HCT116 (cell line): Measurements from ENCODE around the gene RPTOR. TPM values are rescaled to one million over a fixed set of nuclear protein-coding genes. Genes with fewer than 3 reads are reported as not detected.

Experiments
- ATAC-seq: fragments of 200-7000 bp; cut with Tn5 transposase; 2 replicates; pipeline ENCODE4 v1.9.1; 2020; ENCODE audit warnings: mild to moderate bottlenecking, moderate library complexity
- BruUV-seq: library from RNA; stranded (reverse); fragments of 400-500 nt; replicated peaks from 2 replicates; lab custom pipeline; 2021; lab: Mats Ljungman, UMichigan
- CTCF ChIA-PET: fragments of 300-600 bp; sonication (Branson Sonifier 250); formaldehyde crosslinking; loops from one replicate; lab custom pipeline; 2021; ENCODE audit warnings: antibody characterized with exemption; lab: Charles Lee
- POLR2A ChIA-PET: fragments of 300-600, 350-600 bp; sonication (Branson Sonifier 250); formaldehyde crosslinking; loops from one replicate; lab custom pipeline; 2021; ENCODE audit warnings: antibody characterized with exemption; lab: Charles Lee
- RAD21 ChIA-PET, 2 experiments: fragments of 300-600 bp; sonication (Branson Sonifier 250); formaldehyde crosslinking; loops; one replicate each; lab custom pipeline; 2023; ENCODE audit warnings: low total read pairs in 2 of 2; ENCODE audit not compliant: uncharacterized antibody in 2 of 2, unreplicated experiment in 2 of 2, low non-redundant PET in 1 of 2; lab: Charles Lee
- DNase-seq: peaks from one replicate; pipeline ENCODE4 v3.0.0-alpha.2; 2010; ENCODE audit warnings: low read depth, low spot score
- H2AFZ ChIP-seq: fragments of 200-600 bp; shearing (Covaris generic), sonication (generic); 2 replicates; pipeline ENCODE4 v1.6.1; 2017; ENCODE audit warnings: low read depth, mixed run types, mixed read lengths, antibody characterized with exemption, low read length; ENCODE audit not compliant: poor library complexity, severe bottlenecking
- H3K27ac ChIP-seq: 2 replicates; pipeline ENCODE4 v1.5.1; 2012; ENCODE audit warnings: low read depth, low read length
- H3K27me3 ChIP-seq: fragments of 200-600 bp; sonication (generic); 2 replicates; pipeline ENCODE4 v1.6.1; 2016; ENCODE audit warnings: mixed run types, low read length, mixed read lengths; ENCODE audit not compliant: insufficient read depth
- H3K36me3 ChIP-seq, 2 experiments: fragments of 200-500 bp in 1 of 2; fragments of 200-600 bp in 1 of 2; sonication (Bioruptor generic) in 1 of 2; sonication (generic) in 1 of 2; 2 replicates each; pipeline versions ENCODE4 v1.5.1 to v1.6.1; 2014 to 2016; ENCODE audit warnings: low read length in 2 of 2, inconsistent platforms in 1 of 2, mixed read lengths in 1 of 2, mixed run types in 1 of 2; ENCODE audit not compliant: insufficient read depth in 2 of 2, control insufficient read depth in 1 of 2
- H3K4me1 ChIP-seq, 2 experiments: fragments of 200-600 bp in 1 of 2; sonication (generic) in 1 of 2; 2 replicates each; pipeline versions ENCODE4 v1.5.1 to v1.6.1; 2012 to 2017; ENCODE audit warnings: low read length in 2 of 2, inconsistent platforms in 1 of 2, mild to moderate bottlenecking in 1 of 2, mixed read lengths in 1 of 2, mixed run types in 1 of 2, moderate library complexity in 1 of 2; ENCODE audit not compliant: insufficient read depth in 2 of 2, control insufficient read depth in 1 of 2
- H3K4me2 ChIP-seq: fragments of 200-600 bp; sonication (generic); 2 replicates; pipeline ENCODE4 v1.6.1; 2017; ENCODE audit warnings: mixed run types, low read length, mixed read lengths
- H3K4me3 ChIP-seq, 2 experiments: fragments of 200-600 bp in 1 of 2; sonication (generic) in 1 of 2; replicated peaks in 1 of 2; 2 replicates each; pipeline ENCODE4 v1.5.1; 2011 to 2016; ENCODE audit warnings: low read length in 2 of 2, control low read depth in 1 of 2, low read depth in 1 of 2, mild to moderate bottlenecking in 1 of 2, mixed read lengths in 1 of 2, mixed run types in 1 of 2
- H3K79me2 ChIP-seq: fragments of 200-600 bp; sonication (generic); 2 replicates; pipeline ENCODE4 v1.6.1; 2017; ENCODE audit warnings: mild to moderate bottlenecking, mixed run types, low read length, moderate library complexity, mixed read lengths; ENCODE audit not compliant: insufficient read depth
- H3K9ac ChIP-seq: fragments of 200-600 bp; sonication (generic); 2 replicates; pipeline ENCODE4 v1.6.1; 2016; ENCODE audit warnings: low read length, mixed read lengths
- H3K9me2 ChIP-seq: fragments of 200-600 bp; sonication (generic), shearing (Covaris generic); 2 replicates; pipeline ENCODE4 v1.6.1; 2017; ENCODE audit warnings: mixed run types, mild to moderate bottlenecking, moderate library complexity; ENCODE audit not compliant: insufficient read depth
- H3K9me3 ChIP-seq, 2 experiments: fragments of 200-500 bp in 1 of 2; fragments of 200-600 bp in 1 of 2; sonication (Bioruptor generic) in 1 of 2; sonication (generic) in 1 of 2; 2 replicates each; pipeline ENCODE4 v1.6.1; 2014 to 2017; ENCODE audit warnings: low read length in 2 of 2, mixed read lengths in 2 of 2, inconsistent platforms in 1 of 2, low read depth in 1 of 2, mild to moderate bottlenecking in 1 of 2, mixed run types in 1 of 2, moderate library complexity in 1 of 2; ENCODE audit not compliant: control insufficient read depth in 1 of 2, insufficient read depth in 1 of 2
- H4K20me1 ChIP-seq: fragments of 200-600 bp; sonication (generic), shearing (Covaris generic); 2 replicates; pipeline ENCODE4 v1.6.1; 2017; ENCODE audit warnings: mixed run types, mild to moderate bottlenecking, moderate library complexity; ENCODE audit not compliant: insufficient read depth
- CBX3 ChIP-seq: IDR thresholded peaks from 2 replicates; pipeline ENCODE4 v1.6.1; 2012; ENCODE audit warnings: low read depth
- EGR1 ChIP-seq: IDR thresholded peaks from 2 replicates; pipeline ENCODE4 v1.6.1; 2012; ENCODE audit warnings: low read depth
- ELF1 ChIP-seq: IDR thresholded peaks from 2 replicates; pipeline ENCODE4 v1.6.1; 2012; ENCODE audit warnings: low read depth, borderline replicate concordance
- EZH2phosphoT487 ChIP-seq: fragments of 200-600 bp; IDR thresholded peaks from 2 replicates; pipeline ENCODE4 v1.6.1; 2018; ENCODE audit warnings: antibody characterized with exemption, borderline replicate concordance
- JUND ChIP-seq: IDR thresholded peaks from 2 replicates; pipeline ENCODE4 v1.6.1; 2012
- MAX ChIP-seq: IDR thresholded peaks from 2 replicates; pipeline ENCODE4 v1.6.1; 2012
- POLR2A ChIP-seq: IDR thresholded peaks from 2 replicates; pipeline ENCODE4 v1.7.0; 2011; ENCODE audit warnings: borderline replicate concordance; ENCODE audit not compliant: insufficient read depth, insufficient read length; ENCODE audit errors: extremely low read depth
- SIN3A ChIP-seq: IDR thresholded peaks from 2 replicates; pipeline ENCODE4 v1.6.1; 2012; ENCODE audit warnings: low read depth
- SP1 ChIP-seq: IDR thresholded peaks from 2 replicates; pipeline ENCODE4 v1.6.1; 2012; ENCODE audit warnings: low read depth
- SRF ChIP-seq: IDR thresholded peaks from 2 replicates; pipeline ENCODE4 v1.6.1; 2012; ENCODE audit warnings: low read depth
- ZBTB33 ChIP-seq: IDR thresholded peaks from 2 replicates; pipeline ENCODE4 v1.6.1; 2011; ENCODE audit warnings: mild to moderate bottlenecking, low read length, moderate library complexity; ENCODE audit not compliant: insufficient replicate concordance; ENCODE audit errors: extremely low read depth
- ZNF274 ChIP-seq: fragments of 200-500 bp; sonication (Bioruptor generic); IDR thresholded peaks from 2 replicates; pipeline ENCODE4 v1.6.1; 2014; ENCODE audit warnings: mild to moderate bottlenecking, low read depth, low read length, inconsistent platforms
- intact Hi-C: fragments of 100-400 bp; cut with micrococcal nuclease; formaldehyde crosslinking; loops from 2 replicates; pipeline ENCODE4 v1.10.0; 2022
- total RNA-seq: library from RNA; stranded (reverse); gene quantifications from one replicate; pipeline ENCODE4 v1.2.1, GENCODE V29; 2021; ENCODE audit not compliant: unreplicated experiment
- TF ChIP-seq, protein P1 (sequence below), 3 experiments: fragments of 200-600 bp in 1 of 3; sonication (generic) in 1 of 3; IDR thresholded peaks in 2 of 3; conservative IDR thresholded peaks in 1 of 3; 2 replicates each; pipeline ENCODE4 v1.5.1; 2012 to 2017; ENCODE audit warnings: low read depth in 2 of 3, low read length in 2 of 3, antibody characterized with exemption in 1 of 3, borderline replicate concordance in 1 of 3, control low read depth in 1 of 3, mild to moderate bottlenecking in 1 of 3, mixed read lengths in 1 of 3, mixed run types in 1 of 3, moderate library complexity in 1 of 3; ENCODE audit not compliant: insufficient read depth in 1 of 3
- TF ChIP-seq, protein P2 (sequence below): IDR thresholded peaks from 2 replicates; pipeline ENCODE4 v1.6.1; 2012
- TF ChIP-seq, protein P3 (sequence below): IDR thresholded peaks from 2 replicates; pipeline ENCODE4 v1.6.1; 2012; ENCODE audit warnings: low read depth

Gene RPTOR
- total RNA-seq, 1 experiment from 2014 or later, result 69.5 TPM

GRCh38 chr17:80546267-80546666, 1.6 kb downstream of the RPTOR start:
- Histone ChIP-seq H4K20me1 (peaks cover 13% of the 10 kb centered on the region; the same call in 1 of the 2 replicates), H3K4me2 (peak overlapping the region; percentile 83), H3K4me3 (peak overlapping the region; percentile 81 to 93), H3K36me3 (peaks cover 0 to 4% of the 10 kb centered on the region in 2 experiments; a peak in 1 of 4 replicates), H3K9me3 (no peaks in the 10 kb centered on the region), H2AFZ (no peak overlapping the region), H3K79me2 (peaks cover 65% of the 10 kb centered on the region), H3K27me3 (no peaks in the 10 kb centered on the region), H3K9me2 (no peaks in the 10 kb centered on the region), H3K4me1 (peaks cover 9 to 29% of the 10 kb centered on the region in 2 experiments), H3K27ac (no peak overlapping the region), H3K9ac (peak overlapping the region; percentile 90)
- CTCF ChIA-PET, result no interaction called here
- RAD21 ChIA-PET, result no interaction called here
- intact Hi-C loops, result no loop called here
- POLR2A ChIA-PET, result interaction anchor here (1.8 kb wide), 1 partner anchor 92 kb away, joined by 7 read pairs; no protein-coding TSS in a partner anchor
- no peak for TF ChIP-seq ZNF274
- no peak for TF ChIP-seq ELF1
- TF ChIP-seq CBX3, result no peak
- no peak; the same call in 1 of the 2 replicates for TF ChIP-seq SRF
- TF ChIP-seq MAX, result no peak
- no peak for TF ChIP-seq SP1
- TF ChIP-seq JUND, result no peak
- TF ChIP-seq, protein P1, sequence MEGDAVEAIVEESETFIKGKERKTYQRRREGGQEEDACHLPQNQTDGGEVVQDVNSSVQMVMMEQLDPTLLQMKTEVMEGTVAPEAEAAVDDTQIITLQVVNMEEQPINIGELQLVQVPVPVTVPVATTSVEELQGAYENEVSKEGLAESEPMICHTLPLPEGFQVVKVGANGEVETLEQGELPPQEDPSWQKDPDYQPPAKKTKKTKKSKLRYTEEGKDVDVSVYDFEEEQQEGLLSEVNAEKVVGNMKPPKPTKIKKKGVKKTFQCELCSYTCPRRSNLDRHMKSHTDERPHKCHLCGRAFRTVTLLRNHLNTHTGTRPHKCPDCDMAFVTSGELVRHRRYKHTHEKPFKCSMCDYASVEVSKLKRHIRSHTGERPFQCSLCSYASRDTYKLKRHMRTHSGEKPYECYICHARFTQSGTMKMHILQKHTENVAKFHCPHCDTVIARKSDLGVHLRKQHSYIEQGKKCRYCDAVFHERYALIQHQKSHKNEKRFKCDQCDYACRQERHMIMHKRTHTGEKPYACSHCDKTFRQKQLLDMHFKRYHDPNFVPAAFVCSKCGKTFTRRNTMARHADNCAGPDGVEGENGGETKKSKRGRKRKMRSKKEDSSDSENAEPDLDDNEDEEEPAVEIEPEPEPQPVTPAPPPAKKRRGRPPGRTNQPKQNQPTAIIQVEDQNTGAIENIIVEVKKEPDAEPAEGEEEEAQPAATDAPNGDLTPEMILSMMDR (IDR thresholded peaks at IDR 0.05 in 2 of 3, conservative IDR thresholded peaks at IDR 0.05 in 1 of 3; ENCODE audit: borderline replicate concordance in 1 of 3, insufficient read depth in 1 of 3, low read depth in 2 of 3, low read length in 2 of 3), result no peak
- no peak for TF ChIP-seq EZH2phosphoT487
- TF ChIP-seq ZBTB33, result no peak
- no peak for TF ChIP-seq POLR2A
- TF ChIP-seq, protein P2, sequence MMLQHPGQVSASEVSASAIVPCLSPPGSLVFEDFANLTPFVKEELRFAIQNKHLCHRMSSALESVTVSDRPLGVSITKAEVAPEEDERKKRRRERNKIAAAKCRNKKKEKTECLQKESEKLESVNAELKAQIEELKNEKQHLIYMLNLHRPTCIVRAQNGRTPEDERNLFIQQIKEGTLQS, result no peak
- TF ChIP-seq EGR1, result no peak
- TF ChIP-seq, protein P3, sequence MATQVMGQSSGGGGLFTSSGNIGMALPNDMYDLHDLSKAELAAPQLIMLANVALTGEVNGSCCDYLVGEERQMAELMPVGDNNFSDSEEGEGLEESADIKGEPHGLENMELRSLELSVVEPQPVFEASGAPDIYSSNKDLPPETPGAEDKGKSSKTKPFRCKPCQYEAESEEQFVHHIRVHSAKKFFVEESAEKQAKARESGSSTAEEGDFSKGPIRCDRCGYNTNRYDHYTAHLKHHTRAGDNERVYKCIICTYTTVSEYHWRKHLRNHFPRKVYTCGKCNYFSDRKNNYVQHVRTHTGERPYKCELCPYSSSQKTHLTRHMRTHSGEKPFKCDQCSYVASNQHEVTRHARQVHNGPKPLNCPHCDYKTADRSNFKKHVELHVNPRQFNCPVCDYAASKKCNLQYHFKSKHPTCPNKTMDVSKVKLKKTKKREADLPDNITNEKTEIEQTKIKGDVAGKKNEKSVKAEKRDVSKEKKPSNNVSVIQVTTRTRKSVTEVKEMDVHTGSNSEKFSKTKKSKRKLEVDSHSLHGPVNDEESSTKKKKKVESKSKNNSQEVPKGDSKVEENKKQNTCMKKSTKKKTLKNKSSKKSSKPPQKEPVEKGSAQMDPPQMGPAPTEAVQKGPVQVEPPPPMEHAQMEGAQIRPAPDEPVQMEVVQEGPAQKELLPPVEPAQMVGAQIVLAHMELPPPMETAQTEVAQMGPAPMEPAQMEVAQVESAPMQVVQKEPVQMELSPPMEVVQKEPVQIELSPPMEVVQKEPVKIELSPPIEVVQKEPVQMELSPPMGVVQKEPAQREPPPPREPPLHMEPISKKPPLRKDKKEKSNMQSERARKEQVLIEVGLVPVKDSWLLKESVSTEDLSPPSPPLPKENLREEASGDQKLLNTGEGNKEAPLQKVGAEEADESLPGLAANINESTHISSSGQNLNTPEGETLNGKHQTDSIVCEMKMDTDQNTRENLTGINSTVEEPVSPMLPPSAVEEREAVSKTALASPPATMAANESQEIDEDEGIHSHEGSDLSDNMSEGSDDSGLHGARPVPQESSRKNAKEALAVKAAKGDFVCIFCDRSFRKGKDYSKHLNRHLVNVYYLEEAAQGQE, result no peak
- TF ChIP-seq SIN3A, result no peak
- DNase-seq (no peak), ATAC-seq (no peak)
- BruUV-seq, result no TSS peak
